Hematopoietic multipotent progenitor cell treated with erythropoietin and hydrocortisone succinate and interleukin-3 and kit ligand, for 17 days (in vitro differentiated cells): ENCODE data around the gene MYO9B.
"Not testable (repeated sequence)": the region's sequence is repeated elsewhere in the genome, so short reads cannot be mapped to it uniquely, and the experiment has no call there.

Experiments used
- DNase-seq: peaks from one replicate; pipeline ENCODE4 v3.0.0-alpha.2; 2015; ENCODE audit warnings: low spot score

The MYO9B gene

DNA sequence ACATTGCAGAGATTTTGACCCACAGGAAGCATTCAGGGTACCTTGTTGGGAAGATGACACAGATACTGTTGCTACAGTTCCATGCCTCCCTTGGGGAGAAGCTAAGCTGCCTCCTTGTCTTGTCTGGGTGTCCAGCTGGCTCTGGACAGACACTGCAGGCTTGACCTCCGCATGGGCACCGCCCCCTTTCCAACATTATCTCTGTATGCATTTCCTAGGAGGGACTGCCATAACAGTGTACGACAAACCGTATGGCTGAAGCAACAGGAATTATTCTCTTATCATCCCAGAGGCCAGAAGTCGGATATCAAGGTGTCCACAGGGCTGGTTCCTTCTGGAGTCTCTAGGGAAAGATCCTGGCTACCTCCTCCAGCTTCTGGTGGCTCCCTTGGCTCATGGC is 72.6 kb downstream of the MYO9B start:
- DNase-seq: no peak

DNA sequence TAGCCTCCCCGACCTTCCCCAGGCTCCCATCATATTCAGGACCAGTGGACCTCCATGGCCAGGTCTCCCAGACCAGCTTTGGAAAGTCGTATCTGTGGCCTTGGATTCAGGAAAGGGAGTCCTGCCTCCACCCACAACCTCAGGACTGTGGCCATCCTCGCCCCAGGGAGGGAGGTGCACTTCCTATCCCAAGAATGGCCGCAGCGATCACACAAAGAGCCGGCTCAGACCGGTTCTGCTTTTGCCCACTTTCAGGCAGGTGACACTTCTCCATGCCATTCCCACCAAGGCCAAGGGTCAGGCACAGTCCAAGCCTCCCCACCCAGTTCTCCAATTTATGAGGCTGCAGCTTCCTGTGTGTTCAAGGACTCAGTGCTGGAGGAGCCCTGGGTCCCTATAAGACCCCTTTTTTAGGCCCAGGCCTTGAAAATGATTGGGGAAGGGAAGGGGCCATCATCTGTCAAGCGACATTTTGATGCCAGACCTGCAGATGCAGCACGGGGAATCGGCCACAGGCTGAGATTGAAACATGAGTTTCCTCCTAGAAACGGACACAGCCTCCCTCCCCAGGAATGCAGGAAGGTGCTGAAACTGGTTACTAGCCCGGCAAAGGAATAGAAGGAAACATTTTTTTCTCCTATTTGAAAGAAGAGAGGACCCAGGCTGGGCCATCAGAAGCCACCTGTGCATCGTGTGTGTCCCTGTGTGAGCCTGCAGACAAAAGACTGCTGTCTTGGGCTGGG is 74.0 kb downstream of the MYO9B start:
- no peak for DNase-seq

DNA sequence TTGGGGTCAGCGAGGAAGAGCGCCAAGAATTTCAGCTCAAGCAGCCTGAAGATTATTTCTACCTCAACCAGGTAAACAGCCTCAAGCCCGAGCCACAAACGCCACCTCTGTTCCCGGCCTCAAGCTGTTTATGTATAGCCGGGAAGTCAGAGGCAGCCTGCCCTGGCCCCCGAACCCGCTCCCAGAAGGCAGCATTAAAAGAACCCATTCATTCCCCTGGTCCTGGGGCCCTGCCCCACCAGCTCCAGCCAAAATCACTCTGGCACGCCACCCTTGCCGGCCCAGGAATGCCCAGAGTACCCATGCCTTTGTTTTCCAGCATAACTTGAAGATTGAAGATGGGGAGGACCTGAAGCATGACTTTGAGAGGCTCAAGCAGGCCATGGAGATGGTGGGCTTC is 78.4 kb downstream of the MYO9B start:
- DNase-seq: no peak

DNA sequence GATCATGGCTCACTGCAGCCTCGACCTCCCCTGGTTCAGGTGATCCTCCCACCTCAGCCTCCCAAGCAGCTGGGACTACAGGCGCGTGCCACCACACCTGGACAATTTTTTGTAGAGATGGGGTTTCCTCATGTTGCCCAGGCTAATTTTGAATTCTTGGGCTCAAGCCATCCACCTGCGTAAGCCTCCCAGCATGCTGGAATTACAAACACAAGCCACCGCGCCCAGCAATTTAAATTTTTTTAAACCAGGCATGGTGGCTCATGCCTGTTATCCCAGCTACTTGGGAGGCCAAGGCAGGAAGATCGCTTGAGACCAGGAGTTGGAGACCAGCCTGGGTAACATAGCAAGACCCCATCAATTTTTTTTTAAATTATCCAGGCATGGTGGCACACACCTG is 79.7 kb downstream of the MYO9B start:
- no peak for DNase-seq

DNA sequence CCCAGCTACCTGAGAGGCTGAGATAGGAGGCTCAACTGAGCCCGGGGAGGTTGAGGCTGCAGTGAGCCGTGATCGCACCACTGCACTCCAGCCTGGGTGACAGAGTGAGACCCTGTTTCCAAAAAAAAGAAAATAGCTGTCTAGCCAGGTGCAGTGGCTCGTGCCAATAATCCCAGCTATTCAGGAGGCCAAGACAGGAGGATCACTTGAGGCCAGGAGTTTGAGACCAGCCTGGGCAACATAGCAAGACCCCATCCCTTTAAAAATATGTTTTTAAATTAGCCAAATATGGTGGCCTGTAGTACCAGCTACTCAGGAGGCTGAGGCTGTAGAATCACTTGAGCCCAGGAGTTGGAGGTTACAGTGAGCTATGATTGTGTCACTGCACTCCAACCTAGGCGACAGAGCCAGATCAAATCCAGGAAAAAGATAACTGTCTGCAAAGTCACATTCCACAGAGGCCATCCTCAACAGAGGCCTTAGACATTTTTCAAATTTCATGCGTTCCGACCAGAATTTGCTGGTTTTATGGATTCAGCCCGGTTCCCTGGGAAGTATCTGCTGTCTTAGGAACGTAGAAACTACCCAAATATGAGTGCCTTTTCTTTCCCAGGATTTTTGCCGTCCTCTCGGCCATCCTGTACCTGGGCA is 80.8 kb downstream of the MYO9B start:
- DNase-seq: no peak

DNA sequence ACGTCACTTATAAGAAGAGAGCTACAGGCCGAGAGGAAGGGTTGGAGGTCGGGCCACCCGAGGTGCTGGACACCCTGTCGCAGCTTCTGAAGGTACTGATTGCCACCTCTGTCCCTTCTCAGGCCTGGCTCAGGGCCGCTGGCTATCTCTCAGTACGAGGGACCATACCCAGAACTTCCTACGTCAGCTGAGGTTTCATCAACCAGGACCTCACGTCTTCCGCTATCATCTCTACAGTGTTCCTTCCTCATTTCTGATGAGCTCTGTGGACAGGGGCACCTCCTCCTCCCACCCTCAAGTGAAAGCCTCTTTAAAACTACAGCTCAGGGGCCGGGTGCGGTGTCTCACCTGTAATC is 81.3 kb downstream of the MYO9B start:
- DNase-seq: no peak

DNA sequence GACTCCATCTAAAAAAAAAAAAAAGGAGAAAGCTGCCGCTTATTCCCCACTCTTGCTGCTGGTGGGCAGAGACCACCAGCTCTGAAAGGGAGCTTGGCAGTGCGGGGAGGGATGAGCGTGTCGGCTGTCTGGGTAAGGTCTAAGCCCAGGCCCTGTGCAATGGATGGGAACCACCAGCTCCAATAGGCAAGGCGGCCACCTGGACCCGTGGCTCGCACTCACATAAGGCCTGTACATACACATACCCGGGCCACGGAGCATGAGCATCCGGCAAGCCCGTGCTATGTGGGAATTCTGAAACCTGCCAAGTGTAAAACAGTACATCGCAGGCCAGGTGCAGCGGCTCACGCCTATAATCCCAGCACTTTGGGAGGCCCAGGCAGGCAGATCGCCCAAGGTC is 83.0 kb downstream of the MYO9B start:
- DNase-seq: no peak

DNA sequence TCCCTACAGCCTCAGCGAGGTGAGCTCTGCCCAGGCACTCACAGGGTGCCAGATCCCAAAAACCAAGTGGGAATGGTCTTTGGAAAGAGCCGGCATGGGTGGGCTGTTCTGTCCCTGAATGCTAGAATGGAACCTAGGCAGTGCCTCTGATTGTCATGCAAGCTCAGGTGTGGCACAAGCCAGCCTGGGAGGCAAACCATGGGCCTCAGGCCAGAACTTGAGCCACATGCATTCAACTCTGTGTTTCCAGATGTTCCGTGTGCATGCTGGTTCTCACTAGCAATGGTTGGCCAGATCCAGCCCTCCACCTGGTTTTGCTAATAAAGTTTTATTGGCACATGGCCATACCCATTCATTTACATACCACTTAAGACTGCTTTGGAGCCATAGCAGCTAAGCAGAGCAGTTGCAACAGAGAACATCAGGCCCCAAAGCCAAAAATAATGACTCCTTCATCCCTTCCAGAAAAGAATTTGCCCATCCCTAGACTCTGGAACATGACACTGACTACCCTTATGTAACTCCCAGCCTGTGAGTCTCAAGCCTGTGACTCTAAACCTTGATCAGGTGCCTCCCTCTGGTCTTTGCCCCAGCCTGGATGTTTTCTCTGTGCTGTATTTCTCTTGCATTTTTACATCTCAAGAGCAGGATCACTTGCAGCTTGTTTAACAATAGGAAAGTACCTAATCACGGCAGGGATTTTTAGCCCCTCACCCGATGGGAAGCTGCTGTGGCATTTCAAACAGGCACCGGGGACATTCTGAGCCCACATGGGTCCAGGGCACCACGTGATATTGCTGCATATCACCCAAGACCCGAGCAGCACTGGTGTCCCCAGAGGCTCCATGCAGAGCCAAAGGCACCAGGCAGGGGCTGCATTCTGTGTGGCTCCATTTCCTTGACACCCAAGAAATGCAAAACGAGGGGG is 84.2 kb downstream of the MYO9B start:
- no peak for DNase-seq

DNA sequence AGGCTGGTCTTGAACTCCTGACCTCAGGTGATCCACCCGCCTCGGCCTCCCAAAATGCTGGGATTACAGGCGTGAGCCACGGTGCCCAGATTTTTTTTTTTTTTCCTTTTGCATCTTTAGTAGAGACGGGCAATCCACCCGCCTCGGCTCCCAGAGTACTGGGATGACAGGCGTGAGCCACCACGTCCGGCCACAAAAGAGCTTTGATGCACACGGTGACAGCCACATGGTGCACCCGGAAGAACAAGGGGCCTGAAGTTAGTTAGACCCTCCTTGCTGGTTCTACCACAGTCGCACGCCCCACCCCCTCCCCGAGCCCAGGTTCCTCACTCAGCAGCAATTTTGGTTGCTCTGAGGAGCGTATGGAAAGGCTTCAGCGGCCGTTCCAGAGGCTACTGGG is 85.3 kb downstream of the MYO9B start:
- DNase-seq: no peak

DNA sequence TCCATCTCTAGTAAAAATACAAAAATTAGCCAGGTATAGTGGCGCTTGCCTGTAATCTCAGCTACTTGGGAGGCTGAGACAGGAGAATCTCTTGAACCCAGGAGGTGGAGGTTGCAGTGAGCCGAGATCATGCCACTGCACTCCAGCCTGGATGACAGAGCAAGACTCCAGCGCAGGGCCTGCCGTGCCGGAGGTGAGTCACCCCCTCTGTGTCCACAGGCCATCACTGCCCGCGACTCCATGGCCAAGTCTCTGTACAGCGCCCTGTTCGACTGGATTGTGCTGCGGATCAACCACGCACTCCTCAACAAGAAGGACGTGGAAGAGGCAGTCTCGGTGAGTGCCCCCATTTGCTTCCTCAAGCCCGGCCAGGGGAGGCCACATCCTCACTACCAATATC is 86.6 kb downstream of the MYO9B start:
- not testable (repeated sequence) for DNase-seq

DNA sequence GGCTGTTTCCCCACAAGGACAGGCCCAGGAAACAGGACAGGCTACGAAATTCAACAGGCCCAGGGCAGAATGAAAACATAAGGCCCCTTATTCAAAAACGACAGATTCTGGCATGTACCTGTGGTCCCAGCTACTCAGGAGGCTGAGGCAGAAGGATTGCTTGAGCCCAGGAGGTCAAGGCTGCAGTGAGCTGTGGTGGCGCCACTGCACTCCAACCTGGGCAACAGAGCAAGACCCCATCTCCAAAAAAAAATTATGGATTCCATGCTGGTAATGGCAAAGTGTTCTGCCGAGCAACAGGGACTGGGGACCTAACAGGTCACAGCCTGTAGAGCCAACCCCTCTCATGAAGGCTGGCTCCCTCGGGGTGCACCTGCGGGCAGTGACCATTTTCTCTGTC is 87.0 kb downstream of the MYO9B start:
- no peak for DNase-seq

DNA sequence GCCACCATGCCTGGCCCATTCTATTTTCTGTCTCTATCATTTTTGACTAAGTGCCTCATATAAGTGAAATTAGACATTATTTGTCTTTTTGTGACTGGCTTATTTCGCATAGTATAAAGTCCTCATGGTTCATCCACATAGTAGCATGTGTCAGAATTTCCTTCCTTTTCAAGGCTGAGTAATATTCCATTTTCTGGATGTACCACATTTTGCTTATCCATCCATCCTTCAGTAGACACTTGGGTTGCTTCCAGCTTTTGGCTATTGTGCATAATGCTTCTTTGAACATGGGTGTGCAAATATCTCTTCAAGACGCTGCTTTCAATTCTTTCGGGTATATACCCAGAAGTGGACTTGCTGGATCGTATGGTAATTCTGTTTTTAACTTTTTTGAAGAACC is 88.1 kb downstream of the MYO9B start:
- no peak for DNase-seq

DNA sequence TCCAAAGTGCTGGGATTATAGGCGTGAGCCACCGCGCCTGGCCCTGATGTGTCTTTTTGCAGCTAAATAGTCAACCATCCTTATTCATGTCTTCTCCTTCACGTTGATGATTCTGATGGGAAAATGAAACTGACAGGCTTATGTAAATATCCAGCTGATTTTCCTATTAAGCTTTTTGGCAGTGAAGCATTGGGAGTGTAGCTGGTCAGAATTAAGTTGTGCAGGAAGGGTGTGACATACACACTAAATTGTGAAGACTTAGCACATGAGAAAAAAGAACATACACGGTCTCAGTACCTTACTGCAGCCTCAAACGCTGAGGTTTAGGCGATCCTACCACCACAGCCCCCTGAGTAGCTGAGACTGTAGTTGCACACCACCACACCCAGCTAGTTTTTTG is 89.1 kb downstream of the MYO9B start:
- DNase-seq: no peak

DNA sequence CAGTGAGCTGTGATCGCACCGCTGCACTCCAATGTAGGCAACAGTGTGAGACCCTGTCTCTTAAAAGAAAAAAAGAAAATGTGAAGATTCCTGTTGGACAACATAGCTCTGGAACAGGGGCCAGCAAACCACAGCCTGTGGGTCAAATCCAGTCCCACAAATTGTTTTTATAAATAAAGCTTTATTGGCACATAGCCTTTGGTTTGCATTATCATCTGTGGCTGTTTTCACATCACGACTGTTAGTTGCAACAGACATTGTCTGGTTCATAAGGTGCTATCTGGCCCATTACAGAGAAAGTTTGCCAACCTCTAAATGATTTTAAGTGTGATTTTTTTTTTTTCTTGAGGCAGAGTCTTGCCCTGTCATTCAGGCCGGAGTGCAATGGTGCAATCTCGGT is 90.1 kb downstream of the MYO9B start:
- DNase-seq: no peak

DNA sequence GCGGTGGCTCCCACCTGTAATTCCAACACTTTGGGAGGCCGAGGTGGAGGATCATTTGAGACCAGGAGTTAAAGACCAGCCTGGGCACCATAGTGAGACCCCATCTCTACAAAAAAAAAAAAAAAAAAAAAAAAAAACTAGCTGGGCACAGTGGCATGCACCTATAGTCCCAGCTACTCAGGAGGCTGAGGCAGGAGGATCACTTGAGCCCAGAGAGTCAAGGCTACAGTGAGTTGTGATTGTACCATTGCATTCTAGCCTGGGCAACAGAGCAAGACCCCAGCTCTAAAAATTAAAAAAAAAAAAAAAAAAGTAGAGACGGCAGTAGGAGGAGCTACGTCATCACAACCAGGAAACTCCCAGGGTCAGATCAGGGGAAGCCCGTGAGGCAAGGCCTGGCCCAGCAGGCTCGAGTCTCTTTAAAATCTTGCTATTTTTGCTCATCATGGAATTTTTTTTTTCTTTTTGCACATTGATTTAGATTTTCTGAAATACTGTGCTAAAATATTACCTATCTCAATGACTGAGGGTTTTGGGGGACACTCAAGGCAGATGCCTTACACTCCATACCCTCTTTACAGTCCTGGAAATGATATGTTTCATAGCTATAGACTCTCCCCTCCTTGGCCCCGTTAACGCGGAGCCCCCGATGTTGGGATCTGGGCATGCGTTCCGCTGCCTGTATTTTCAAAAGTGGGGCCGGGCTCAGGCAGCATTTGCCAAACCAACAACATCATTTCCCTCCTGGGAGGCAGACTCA is 95.1 kb downstream of the MYO9B start:
- no peak for DNase-seq

DNA sequence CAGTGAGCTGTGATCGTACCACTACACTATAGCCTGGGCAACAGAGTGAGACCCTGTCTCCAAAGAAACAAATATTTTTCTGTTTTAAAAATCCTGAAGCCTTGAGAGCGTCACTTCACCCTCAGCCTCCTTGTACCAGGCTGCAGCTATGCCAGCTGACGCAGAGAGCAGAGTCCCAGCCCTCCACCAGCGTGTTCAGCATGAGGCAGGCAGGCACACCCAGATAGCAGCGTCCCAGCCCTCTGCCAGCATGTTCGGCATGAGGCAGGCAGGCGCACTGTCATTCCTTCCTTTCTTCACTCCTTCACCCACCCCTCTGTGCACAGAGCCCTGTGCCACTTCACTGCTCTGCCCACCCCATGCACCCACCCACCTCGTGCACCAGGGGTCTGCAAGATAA is 96.3 kb downstream of the MYO9B start:
- DNase-seq: no peak

DNA sequence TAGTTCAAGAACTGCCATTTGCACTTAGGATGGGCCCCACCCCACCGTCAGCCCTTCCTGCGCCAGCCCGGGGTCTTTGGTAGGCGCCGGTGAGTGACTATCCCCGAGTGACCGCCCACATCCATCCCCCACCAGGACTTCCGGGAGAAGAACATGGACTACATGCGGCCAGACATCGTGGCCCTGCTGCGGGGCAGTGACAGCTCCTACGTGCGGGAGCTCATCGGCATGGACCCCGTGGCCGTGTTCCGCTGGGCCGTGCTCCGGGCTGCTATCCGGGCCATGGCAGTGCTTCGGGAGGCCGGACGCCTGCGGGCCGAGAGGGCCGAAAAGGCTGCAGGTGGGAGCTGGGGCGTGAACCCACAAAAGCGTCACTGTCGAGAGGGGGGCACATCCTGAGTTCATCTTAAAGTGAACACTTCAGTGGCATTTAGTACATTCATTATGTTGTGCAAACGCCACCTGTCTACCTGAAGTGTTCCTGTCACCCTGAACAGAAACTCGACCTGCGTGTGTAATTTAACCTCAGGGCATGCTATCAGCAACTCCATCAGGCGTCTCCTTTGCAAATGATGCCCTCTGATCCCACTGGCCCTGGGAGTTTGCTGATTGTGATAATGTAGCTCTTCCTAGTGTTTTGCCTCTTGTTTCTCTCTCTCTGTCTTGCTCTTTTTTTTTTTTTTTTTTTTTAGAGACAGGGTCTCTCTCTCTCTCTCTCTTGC is 97.2 kb downstream of the MYO9B start:
- no peak for DNase-seq

DNA sequence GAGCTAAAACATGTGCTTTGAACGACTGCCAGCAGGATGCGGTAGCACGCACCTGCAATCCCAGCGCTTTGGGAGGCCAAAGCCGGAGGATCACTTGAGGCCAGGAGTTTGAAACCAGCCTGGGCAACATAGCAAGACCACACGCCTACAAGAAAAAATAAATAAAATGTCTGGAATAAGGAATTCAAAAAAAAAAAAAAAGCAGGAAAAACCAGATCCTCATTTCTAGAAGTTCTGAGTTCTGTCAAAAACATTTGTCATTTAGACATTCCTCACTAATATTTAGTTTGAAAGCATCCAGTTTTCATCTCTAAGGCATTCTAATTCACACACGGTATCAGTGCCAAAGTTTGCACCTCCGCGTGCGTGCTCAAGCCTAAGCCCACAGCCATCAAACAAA is 102.7 kb downstream of the MYO9B start:
- DNase-seq: no peak

DNA sequence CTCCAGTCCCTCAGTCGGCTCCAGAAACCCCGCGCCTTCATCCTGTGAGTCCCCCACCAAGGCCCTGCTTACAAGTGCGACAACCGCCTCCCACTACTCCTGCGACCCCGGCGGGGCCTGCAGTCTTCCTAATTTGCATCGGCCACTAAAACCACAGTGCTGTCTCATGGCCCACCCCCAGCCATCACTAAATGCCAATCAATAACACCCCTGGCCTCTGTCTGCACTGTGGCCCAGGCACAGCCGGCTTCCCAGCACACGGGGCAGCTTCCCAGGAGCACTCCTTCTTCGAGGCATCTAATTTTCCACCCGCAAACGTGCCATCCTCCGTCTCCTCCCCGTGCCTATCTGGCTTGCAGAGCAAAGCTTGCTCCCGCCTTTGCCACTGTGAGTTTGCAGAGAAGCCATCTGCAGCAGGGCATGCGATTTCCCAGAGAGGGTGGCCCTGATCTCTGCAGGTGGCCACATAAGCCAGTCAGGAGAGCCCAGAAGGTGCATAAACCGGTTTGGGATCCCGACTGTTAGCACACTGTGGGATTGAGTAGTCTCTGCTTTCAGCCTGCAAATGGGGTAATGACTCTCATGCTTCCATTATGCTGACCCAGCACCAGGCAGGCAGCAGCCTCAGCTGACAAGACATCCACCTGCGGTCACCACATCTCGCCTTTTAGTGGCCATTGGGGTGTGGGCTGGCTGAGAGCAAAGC is 105.6 kb downstream of the MYO9B start:
- no peak for DNase-seq

DNA sequence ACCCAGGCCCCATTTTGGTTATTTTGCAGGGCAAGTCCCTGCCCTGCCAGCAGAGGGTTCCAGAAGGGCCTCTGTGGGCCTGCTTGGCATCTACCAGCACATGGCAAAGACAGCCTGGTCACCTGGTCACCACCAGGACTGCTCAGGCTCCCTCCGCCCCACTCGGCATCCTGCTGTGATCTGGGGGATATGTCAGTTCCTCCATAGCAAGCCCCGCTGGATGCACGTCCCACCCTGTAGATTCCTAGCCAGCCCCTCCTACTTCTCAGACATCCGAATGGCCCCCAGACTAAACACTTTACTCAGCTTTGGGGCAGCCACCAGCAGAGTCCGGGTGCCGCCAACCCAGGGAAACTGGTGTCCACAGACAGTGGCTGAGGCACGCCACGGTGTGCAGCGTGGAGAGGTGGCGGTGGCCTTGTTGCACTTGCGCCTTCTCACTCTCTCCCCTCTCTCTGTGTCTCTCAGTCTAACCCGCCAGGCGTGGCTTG is 107.7 kb downstream of the MYO9B start:
- DNase-seq: no peak

DNA sequence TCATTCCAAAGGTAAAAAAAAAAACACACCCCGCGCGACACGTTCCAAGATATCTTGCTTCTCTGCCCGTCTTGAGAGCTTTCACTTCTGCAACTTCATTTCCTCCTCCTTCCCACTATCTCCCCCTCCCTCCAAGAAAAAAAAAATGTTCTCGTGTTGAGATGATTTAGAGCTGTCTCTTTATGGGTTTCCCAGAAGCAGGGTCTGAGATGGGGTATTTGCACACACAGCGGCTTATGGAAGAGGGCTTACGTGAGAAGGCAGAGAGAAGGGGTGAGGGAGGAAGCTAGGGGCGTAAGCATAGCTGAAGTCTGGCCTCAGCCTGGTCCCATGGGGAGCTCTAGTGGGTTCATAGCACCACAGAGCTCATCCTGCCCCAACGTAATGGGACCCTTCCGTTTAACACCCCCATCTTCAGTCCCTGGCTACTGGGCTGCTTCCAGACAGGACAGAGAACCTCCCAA is 108.3 kb downstream of the MYO9B start:
- no peak for DNase-seq
